HG02970 (cell line): ENCODE data around the gene GATA2.

Experiments used
- ATAC-seq: cut with Tn5 transposase; IDR thresholded peaks from one replicate; pipeline ENCODE4 v1.9.1; 2021; ENCODE audit warnings: mild to moderate bottlenecking, moderate library complexity, moderate number of reproducible peaks; ENCODE audit not compliant: unreplicated experiment, low FRiP score

Gene GATA2

GRCh38 chr3:128488991-128489673 is 3.9 kb downstream of the GATA2 start:
- ATAC-seq = no peak

- no peak for ATAC-seq
Measured at GRCh38 chr3:128488636-128488990, 4.4 kb downstream of the GATA2 start.

GRCh38 chr3:128487813-128488635 is 5.0 kb downstream of the GATA2 start:
- no peak for ATAC-seq

- ATAC-seq = no peak
Measured at GRCh38 chr3:128487538-128487812, 5.5 kb downstream of the GATA2 start.

GRCh38 chr3:128486681-128487537 is 6.1 kb downstream of the GATA2 start:
- ATAC-seq = no peak

GRCh38 chr3:128486205-128486628 is 6.8 kb downstream of the GATA2 start:
- ATAC-seq = no peak

- ATAC-seq = no peak
Measured at GRCh38 chr3:128485282-128486204, 7.5 kb downstream of the GATA2 start.

- ATAC-seq = no peak
Measured at GRCh38 chr3:128484404-128485281, 8.4 kb downstream of the GATA2 start.

GRCh38 chr3:128483657-128484403 is 9.2 kb downstream of the GATA2 start:
- no peak for ATAC-seq

- ATAC-seq = no peak
Measured at GRCh38 chr3:128482666-128483656, 10.0 kb downstream of the GATA2 start.

GRCh38 chr3:128482175-128482574 is 10.8 kb downstream of the GATA2 start:
- ATAC-seq = no peak

GRCh38 chr3:128481438-128481942 is 11.5 kb downstream of the GATA2 start:
- ATAC-seq = no peak

- no peak for ATAC-seq
Measured at GRCh38 chr3:128480717-128481437, 12.1 kb downstream of the GATA2 start.

GRCh38 chr3:128480278-128480677 is 12.7 kb downstream of the GATA2 start:
- ATAC-seq = no peak

GRCh38 chr3:128479558-128480086 is 13.4 kb downstream of the GATA2 start:
- ATAC-seq = no peak
